T-helper 1 cell treated with Interleukin-12 subunit alpha and Interleukin-12 subunit beta and Interleukin-4 antibody, amounts not matched to agents 30 ng/mL and 1 ng/mL, for 36 hours (primary cell): ENCODE measurements around the gene LAMC1. TPM values are rescaled to one million over a fixed set of nuclear protein-coding genes. Genes with fewer than 3 reads are reported as not detected.

ENCODE experiments used
- intact Hi-C: fragments of 100-400 bp; cut with micrococcal nuclease; formaldehyde crosslinking; loops from one replicate; pipeline ENCODE4 v1.15.1; 2024
- total RNA-seq: library from RNA; stranded (reverse); gene quantifications from 2 replicates; pipeline ENCODE4 v1.2.3, GENCODE V29; 2022

The LAMC1 gene
- 0.37 and 0.51 TPM in 2 replicates for total RNA-seq

- intact Hi-C loops: loop anchor here (5.0 to 10.0 kb wide), 2 partner anchors 204 to 1492 kb away; no protein-coding TSS in a partner anchor
Observed at GRCh38 chr1:183023146-183023600, at the start of gene LAMC1. TSS of gene LAMC1 (plus strand) at chr1:183023420. CDS start at chr1:183023717, 297 bp downstream.

- intact Hi-C loops: no loop called here
Observed at GRCh38 chr1:182974506-182975191, 48.6 kb upstream of the LAMC1 start.

GRCh38 chr1:182977480-182977879 lies 45.7 kb upstream of the LAMC1 start:
- intact Hi-C loops: no loop called here

- intact Hi-C loops: no loop called here
Observed at GRCh38 chr1:182978151-182978853, 44.9 kb upstream of the LAMC1 start.

- intact Hi-C loops: no loop called here
Observed at GRCh38 chr1:182984138-182984537, 39.1 kb upstream of the LAMC1 start.

GRCh38 chr1:182984621-182985020 lies 38.6 kb upstream of the LAMC1 start:
- intact Hi-C loops: no loop called here

GRCh38 chr1:182985876-182986275 lies 37.3 kb upstream of the LAMC1 start:
- intact Hi-C loops: no loop called here

- intact Hi-C loops: no loop called here
Observed at GRCh38 chr1:182990413-182991144, 32.6 kb upstream of the LAMC1 start.

GRCh38 chr1:182993746-182994145 lies 29.5 kb upstream of the LAMC1 start:
- intact Hi-C loops: no loop called here

GRCh38 chr1:182995894-182996293 lies 27.3 kb upstream of the LAMC1 start:
- intact Hi-C loops: no loop called here

- intact Hi-C loops: no loop called here
Observed at GRCh38 chr1:182996816-182997215, 26.4 kb upstream of the LAMC1 start.

GRCh38 chr1:182998482-182998881 lies 24.7 kb upstream of the LAMC1 start:
- intact Hi-C loops: no loop called here

- intact Hi-C loops: no loop called here
Observed at GRCh38 chr1:183000167-183000962, 22.9 kb upstream of the LAMC1 start.

- intact Hi-C loops: no loop called here
Observed at GRCh38 chr1:183002267-183002666, 21.0 kb upstream of the LAMC1 start.

- intact Hi-C loops: no loop called here
Observed at GRCh38 chr1:183002797-183003196, 20.4 kb upstream of the LAMC1 start.

GRCh38 chr1:183003203-183003602 lies 20.0 kb upstream of the LAMC1 start:
- intact Hi-C loops: no loop called here

- intact Hi-C loops: no loop called here
Observed at GRCh38 chr1:183004141-183004540, 19.1 kb upstream of the LAMC1 start.

GRCh38 chr1:183011859-183012258 lies 11.4 kb upstream of the LAMC1 start:
- intact Hi-C loops: no loop called here

- intact Hi-C loops: no loop called here
Observed at GRCh38 chr1:183012301-183012994, 10.8 kb upstream of the LAMC1 start.

GRCh38 chr1:183019139-183019740 lies 4.0 kb upstream of the LAMC1 start:
- intact Hi-C loops: no loop called here
